GM21381 (cell line): ENCODE data around the gene DCAKD.

Experiments
- ATAC-seq: cut with Tn5 transposase; IDR thresholded peaks from one replicate; pipeline ENCODE4 v1.9.1; 2021; ENCODE audit warnings: mild to moderate bottlenecking, moderate library complexity; ENCODE audit not compliant: unreplicated experiment

Gene DCAKD

GRCh38 chr17:44977814-44978550 is 73.5 kb downstream of the DCAKD start:
- ATAC-seq, result no peak

DNA sequence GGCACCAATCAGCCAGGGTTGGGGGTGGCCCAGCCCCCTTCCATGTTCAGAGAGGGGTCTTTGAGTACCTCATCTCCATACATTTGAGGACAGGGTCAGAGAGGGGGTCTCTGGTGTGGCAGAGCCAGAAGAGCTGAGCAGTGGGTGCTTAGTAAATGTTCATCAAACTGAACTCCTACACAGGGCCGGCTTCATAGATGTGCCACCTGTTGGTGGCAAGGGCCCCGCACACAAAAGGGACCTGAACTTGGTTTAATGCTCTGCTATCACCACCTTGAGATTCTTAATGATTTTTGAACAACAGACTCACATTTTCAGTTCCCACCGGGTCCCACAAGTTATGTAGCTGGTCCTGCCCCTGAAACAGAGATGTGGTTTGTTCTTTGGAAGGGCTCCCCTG is 74.4 kb downstream of the DCAKD start:
- ATAC-seq, result no peak

DNA sequence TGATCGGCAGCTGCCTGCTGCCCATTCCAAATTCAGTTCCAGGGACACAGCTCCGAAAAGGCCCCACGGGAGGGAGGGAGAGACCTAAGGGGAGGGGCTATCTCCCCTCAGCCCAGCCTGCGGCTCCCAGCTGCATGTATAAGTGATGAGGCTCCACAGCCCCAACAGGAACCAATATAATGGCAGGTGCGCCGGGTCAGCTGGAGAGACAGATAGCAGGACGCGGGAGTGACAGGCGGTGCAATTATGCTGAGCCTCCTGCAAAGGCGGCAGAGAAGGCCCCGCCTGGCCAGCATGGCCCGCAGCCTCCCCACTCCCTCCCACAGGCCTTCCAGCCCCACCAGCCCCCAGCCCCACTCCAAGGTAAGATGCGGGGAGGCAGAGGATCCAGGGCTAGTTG is 75.2 kb downstream of the DCAKD start:
- no peak for ATAC-seq
